Kidney epithelial cell (primary cell): Measurements from ENCODE around the gene ARMC2. TPM values are rescaled to one million over a fixed set of nuclear protein-coding genes. Genes with fewer than 3 reads are reported as not detected.

Source experiments
- DNase-seq: peaks from one replicate; pipeline ENCODE4 v3.0.0-alpha.2; 2010; ENCODE audit warnings: low read depth
- H3K27me3 ChIP-seq: 2 replicates; pipeline ENCODE4 v1.6.0; 2011; ENCODE audit warnings: low read length; ENCODE audit not compliant: control insufficient read depth, insufficient read depth
- H3K36me3 ChIP-seq: 2 replicates; pipeline ENCODE4 v1.5.1; 2011; ENCODE audit warnings: low read length; ENCODE audit not compliant: control insufficient read depth, insufficient read depth
- H3K4me3 ChIP-seq: 2 replicates; pipeline ENCODE4 v1.5.1; 2011; ENCODE audit warnings: low read depth, mild to moderate bottlenecking, control low read depth, low read length
- CTCF ChIP-seq: IDR thresholded peaks from 2 replicates; pipeline ENCODE4 v1.5.1; 2011; ENCODE audit warnings: mild to moderate bottlenecking, moderate library complexity, low read length, control low read depth, inconsistent platforms; ENCODE audit not compliant: insufficient read depth, poor library complexity, severe bottlenecking
- total RNA-seq: library from RNA; depleted of rRNA; stranded (reverse); fragments of >200 nt; gene quantifications from 2 replicates; pipeline ENCODE4 v1.2.3, GENCODE V29; 2015

ARMC2 gene
- total RNA-seq, 1 donor from 2014 or later, result 1.1 TPM

DNA sequence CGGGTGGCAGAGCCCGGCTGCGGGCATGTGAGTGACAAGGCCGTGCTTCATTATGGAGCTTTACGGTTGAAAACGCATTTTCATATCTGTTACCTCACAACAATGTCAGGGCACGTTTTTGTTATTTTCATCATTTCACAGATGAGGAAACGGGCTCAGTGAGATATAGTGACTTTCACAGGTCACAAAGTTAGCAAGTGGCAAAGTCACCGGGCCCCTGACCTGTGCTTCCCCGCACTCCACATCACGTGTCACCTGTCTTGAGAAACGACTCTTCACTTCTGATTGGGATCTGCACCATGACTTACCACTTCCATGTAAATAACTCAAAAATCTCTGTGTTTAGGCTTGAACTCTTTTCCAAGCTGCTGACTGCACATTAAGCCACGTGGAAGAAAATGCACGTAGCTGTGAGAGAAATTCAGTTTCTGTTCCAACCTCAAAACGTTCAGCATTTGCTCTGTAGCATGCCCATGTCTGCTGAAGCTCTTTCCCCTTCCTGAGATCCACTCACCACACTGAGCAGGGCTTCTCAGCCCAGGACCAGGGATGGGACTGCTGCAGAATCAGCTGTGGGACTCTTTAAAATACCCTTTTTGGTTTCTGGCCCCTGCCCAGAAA is 107.2 kb downstream of the ARMC2 start:
- H3K36me3 ChIP-seq, result no peaks in the 10 kb centered on the region
- DNase-seq, result no peak
- H3K27me3 ChIP-seq, result no peaks in the 10 kb centered on the region
- no peak for TF ChIP-seq CTCF
- no peak overlapping the region for H3K4me3 ChIP-seq

GRCh38 chr6:108957221-108957620 is 109.0 kb downstream of the ARMC2 start:
- H3K4me3 ChIP-seq, result no peak overlapping the region
- H3K36me3 ChIP-seq, result no peaks in the 10 kb centered on the region
- TF ChIP-seq CTCF, result no peak
- no peaks in the 10 kb centered on the region for H3K27me3 ChIP-seq
- DNase-seq, result no peak

- no peak for TF ChIP-seq CTCF
- DNase-seq, result no peak
- H3K4me3 ChIP-seq, result no peak overlapping the region
- no peaks in the 10 kb centered on the region for H3K27me3 ChIP-seq
- no peaks in the 10 kb centered on the region for H3K36me3 ChIP-seq
These were observed 110.9 kb downstream of the ARMC2 start for GRCh38 chr6:108958900-108959770.

GRCh38 chr6:108959972-108960582 is 111.9 kb downstream of the ARMC2 start:
- DNase-seq, result no peak
- H3K4me3 ChIP-seq, result no peak overlapping the region
- TF ChIP-seq CTCF, result no peak
- no peaks in the 10 kb centered on the region for H3K36me3 ChIP-seq
- H3K27me3 ChIP-seq, result no peaks in the 10 kb centered on the region

DNA sequence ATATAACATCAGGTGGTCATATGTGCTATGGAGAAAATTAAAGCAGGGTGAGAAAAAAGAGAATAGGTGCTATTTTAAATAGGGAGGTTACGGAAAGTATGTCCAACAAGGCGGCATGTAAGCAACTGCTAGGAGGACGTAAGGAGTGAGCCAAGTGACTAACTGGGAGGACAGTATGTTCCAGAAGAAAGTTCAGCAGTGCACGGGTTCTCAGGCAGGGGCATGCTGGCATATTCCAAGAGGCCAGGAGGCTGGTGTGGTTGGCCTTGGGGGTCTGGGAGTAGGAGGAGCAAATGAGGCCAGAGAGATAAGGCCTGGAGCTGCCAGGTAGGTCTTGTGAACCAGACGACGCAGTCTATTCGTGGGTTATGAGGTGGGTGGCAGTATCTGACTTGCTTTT is 112.4 kb downstream of the ARMC2 start:
- no peak for DNase-seq
- no peak overlapping the region for H3K4me3 ChIP-seq
- H3K36me3 ChIP-seq, result no peaks in the 10 kb centered on the region
- no peaks in the 10 kb centered on the region for H3K27me3 ChIP-seq
- TF ChIP-seq CTCF, result no peak
